ENCODE results near the gene THUMPD1. TPM values are rescaled to one million over a fixed set of nuclear protein-coding genes. Genes with fewer than 3 reads are reported as not detected.

Gene THUMPD1
- total RNA-seq, 1 experiment from 2014 or later, result 33.9 TPM

DNA sequence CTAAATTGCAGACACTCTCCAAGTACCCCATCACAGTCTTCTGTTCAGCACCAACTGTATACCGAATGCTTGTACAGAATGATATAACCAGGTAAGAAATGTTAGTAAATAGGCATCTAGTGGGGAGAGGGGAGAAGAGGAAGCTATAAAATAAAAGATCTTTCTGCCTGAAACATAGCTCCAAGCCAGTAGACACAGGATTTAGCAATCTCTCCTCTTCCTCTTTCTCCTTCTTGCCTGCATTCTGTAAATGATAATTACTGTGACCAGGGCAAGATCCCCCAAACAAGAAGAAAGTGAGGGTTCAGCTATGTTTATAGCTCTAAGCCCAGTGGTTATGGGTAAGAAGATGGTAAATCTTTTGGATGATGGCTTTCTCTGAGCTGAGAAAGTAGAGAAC is 40.1 kb upstream of the THUMPD1 start:
- Histone ChIP-seq H3K4me2 (ENCODE audit: low read length) (no peak overlapping the region), H4K20me1 (ENCODE audit: insufficient read depth) (no peaks in the 10 kb centered on the region), H3K9me2 (ENCODE audit: insufficient read depth) (no peaks in the 10 kb centered on the region), H3K9me3 (ENCODE audit: control insufficient read depth in 1 of 2, insufficient read depth in 1 of 2, low read depth in 1 of 2, low read length in 2 of 2) (no peaks in the 10 kb centered on the region), H3K9ac (ENCODE audit: low read length) (no peak overlapping the region), H3K4me1 (ENCODE audit: control insufficient read depth in 1 of 2, insufficient read depth in 2 of 2, low read length in 2 of 2) (no peaks in the 10 kb centered on the region), H3K79me2 (ENCODE audit: insufficient read depth, low read length) (no peaks in the 10 kb centered on the region), H3K27ac (ENCODE audit: low read depth, low read length) (no peak overlapping the region), H3K4me3 (replicated peaks in 1 of 2; ENCODE audit: low read depth in 1 of 2, low read length in 2 of 2) (no peak overlapping the region), H2AFZ (ENCODE audit: low read depth, low read length, poor library complexity, severe bottlenecking) (no peak overlapping the region), H3K27me3 (ENCODE audit: insufficient read depth, low read length) (no peaks in the 10 kb centered on the region), H3K36me3 (ENCODE audit: control insufficient read depth in 1 of 2, insufficient read depth in 2 of 2, low read length in 2 of 2) (no peaks in the 10 kb centered on the region)
- ChIA-PET CTCF (no interaction called here), RAD21 (ENCODE audit: low non-redundant PET in 1 of 2, low total read pairs in 2 of 2, uncharacterized antibody in 2 of 2, unreplicated experiment in 2 of 2) (no interaction called here), POLR2A (no interaction called here)
- BruUV-seq (replicated peaks), result no TSS peak
- TF ChIP-seq POLR2AphosphoS5 (IDR thresholded peaks at IDR 0.05; ENCODE audit: low read depth, low read length), result no peak
- TF ChIP-seq ZNF274 (IDR thresholded peaks at IDR 0.05; ENCODE audit: low read depth, low read length), result no peak
- no peak for TF ChIP-seq ZFX (IDR thresholded peaks at IDR 0.05)
- no peak for TF ChIP-seq EGR1 (IDR thresholded peaks at IDR 0.05; ENCODE audit: low read depth)
- no peak for DNase-seq (ENCODE audit: low read depth, low spot score)
- ATAC-seq, result no peak
- intact Hi-C loops (cut with micrococcal nuclease), result no loop called here

DNA sequence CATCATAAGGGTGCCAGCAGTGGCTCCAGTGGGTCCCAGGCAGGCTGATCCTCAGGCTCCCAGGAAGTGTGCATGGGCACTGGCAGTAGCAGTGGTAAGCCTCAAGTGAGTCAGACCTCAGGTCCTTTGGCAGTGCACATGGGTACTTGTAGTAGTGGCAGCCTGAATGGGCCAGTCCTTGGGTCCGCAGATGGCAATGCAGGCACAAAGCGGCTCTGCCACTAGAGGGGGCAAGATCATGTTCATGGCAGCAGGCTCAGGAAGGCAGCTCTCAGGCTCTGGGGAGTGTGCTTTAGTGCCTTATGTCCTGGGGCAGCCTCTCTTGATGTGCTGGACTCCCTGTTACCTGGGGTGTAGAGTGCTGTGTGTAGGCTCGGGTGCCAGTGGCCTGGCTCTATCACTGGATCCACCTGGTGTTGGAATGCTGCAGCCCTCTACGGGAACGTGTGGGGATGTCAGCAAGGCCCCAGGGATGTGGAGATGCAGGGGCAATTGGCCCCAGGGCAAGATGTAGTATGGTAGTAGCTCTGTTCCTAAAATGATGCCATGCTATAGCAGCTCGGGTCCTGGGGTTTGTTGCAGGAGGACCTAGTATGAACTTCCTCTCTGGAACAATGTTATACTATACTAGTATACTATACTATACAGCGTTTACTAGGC is 33.2 kb upstream of the THUMPD1 start:
- Histone ChIP-seq H3K9me2 (ENCODE audit: insufficient read depth) (no peaks in the 10 kb centered on the region), H3K9me3 (ENCODE audit: control insufficient read depth in 1 of 2, insufficient read depth in 1 of 2, low read depth in 1 of 2, low read length in 2 of 2) (0 out of 4 replicates have a peak, but pooled peaks cover 0 to 3% of the 10 kb centered on the region in 2 experiments), H3K79me2 (ENCODE audit: insufficient read depth, low read length) (no peaks in the 10 kb centered on the region), H3K9ac (ENCODE audit: low read length) (no peak overlapping the region), H3K4me1 (ENCODE audit: control insufficient read depth in 1 of 2, insufficient read depth in 2 of 2, low read length in 2 of 2) (peaks cover 0 to 5% of the 10 kb centered on the region in 2 experiments; a peak in 1 of 4 replicates), H3K36me3 (ENCODE audit: control insufficient read depth in 1 of 2, insufficient read depth in 2 of 2, low read length in 2 of 2) (no peaks in the 10 kb centered on the region), H3K27ac (ENCODE audit: low read depth, low read length) (no peak overlapping the region), H3K4me3 (replicated peaks in 1 of 2; ENCODE audit: low read depth in 1 of 2, low read length in 2 of 2) (no peak overlapping the region), H4K20me1 (ENCODE audit: insufficient read depth) (no peaks in the 10 kb centered on the region), H3K27me3 (ENCODE audit: insufficient read depth, low read length) (no peaks in the 10 kb centered on the region), H3K4me2 (ENCODE audit: low read length) (no peak overlapping the region), H2AFZ (ENCODE audit: low read depth, low read length, poor library complexity, severe bottlenecking) (no peak overlapping the region)
- intact Hi-C loops (cut with micrococcal nuclease), result no loop called here
- no TSS peak for BruUV-seq (replicated peaks)
- peak; percentile 68 for DNase-seq (ENCODE audit: low read depth, low spot score)
- ChIA-PET POLR2A (no interaction called here), RAD21 (ENCODE audit: low non-redundant PET in 1 of 2, low total read pairs in 2 of 2, uncharacterized antibody in 2 of 2, unreplicated experiment in 2 of 2) (no interaction called here), CTCF (interaction anchor here (0.6 to 3.0 kb wide), 4 partner anchors 8 to 16 kb away, joined by 3 to 14 read pairs (median 4); partner anchors contain the start of gene ACSM3)
- TF ChIP-seq, protein P1, sequence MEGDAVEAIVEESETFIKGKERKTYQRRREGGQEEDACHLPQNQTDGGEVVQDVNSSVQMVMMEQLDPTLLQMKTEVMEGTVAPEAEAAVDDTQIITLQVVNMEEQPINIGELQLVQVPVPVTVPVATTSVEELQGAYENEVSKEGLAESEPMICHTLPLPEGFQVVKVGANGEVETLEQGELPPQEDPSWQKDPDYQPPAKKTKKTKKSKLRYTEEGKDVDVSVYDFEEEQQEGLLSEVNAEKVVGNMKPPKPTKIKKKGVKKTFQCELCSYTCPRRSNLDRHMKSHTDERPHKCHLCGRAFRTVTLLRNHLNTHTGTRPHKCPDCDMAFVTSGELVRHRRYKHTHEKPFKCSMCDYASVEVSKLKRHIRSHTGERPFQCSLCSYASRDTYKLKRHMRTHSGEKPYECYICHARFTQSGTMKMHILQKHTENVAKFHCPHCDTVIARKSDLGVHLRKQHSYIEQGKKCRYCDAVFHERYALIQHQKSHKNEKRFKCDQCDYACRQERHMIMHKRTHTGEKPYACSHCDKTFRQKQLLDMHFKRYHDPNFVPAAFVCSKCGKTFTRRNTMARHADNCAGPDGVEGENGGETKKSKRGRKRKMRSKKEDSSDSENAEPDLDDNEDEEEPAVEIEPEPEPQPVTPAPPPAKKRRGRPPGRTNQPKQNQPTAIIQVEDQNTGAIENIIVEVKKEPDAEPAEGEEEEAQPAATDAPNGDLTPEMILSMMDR (IDR thresholded peaks at IDR 0.05 in 2 of 3, conservative IDR thresholded peaks at IDR 0.05 in 1 of 3; ENCODE audit: borderline replicate concordance in 1 of 3, insufficient read depth in 1 of 3, low read depth in 2 of 3, low read length in 2 of 3), result peak; percentile 57 to 93 (median 89)
- TF ChIP-seq, protein P2, sequence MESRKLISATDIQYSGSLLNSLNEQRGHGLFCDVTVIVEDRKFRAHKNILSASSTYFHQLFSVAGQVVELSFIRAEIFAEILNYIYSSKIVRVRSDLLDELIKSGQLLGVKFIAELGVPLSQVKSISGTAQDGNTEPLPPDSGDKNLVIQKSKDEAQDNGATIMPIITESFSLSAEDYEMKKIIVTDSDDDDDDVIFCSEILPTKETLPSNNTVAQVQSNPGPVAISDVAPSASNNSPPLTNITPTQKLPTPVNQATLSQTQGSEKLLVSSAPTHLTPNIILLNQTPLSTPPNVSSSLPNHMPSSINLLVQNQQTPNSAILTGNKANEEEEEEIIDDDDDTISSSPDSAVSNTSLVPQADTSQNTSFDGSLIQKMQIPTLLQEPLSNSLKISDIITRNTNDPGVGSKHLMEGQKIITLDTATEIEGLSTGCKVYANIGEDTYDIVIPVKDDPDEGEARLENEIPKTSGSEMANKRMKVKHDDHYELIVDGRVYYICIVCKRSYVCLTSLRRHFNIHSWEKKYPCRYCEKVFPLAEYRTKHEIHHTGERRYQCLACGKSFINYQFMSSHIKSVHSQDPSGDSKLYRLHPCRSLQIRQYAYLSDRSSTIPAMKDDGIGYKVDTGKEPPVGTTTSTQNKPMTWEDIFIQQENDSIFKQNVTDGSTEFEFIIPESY (IDR thresholded peaks at IDR 0.05; ENCODE audit: extremely low read depth, insufficient replicate concordance, low read length), result no peak
- TF ChIP-seq EZH2phosphoT487 (IDR thresholded peaks at IDR 0.05; ENCODE audit: borderline replicate concordance) (no peak), SRF (IDR thresholded peaks at IDR 0.05; ENCODE audit: low read depth) (no peak), EZH2 (IDR thresholded peaks at IDR 0.05) (no peak), CBX3 (IDR thresholded peaks at IDR 0.05; ENCODE audit: low read depth) (peak; percentile 69; the same call in 1 of the 2 replicates), JUND (IDR thresholded peaks at IDR 0.05) (no peak), SP1 (IDR thresholded peaks at IDR 0.05; ENCODE audit: low read depth) (no peak), RAD21 (IDR thresholded peaks at IDR 0.05; ENCODE audit: low read depth) (peak; percentile 66), CEBPB (IDR thresholded peaks at IDR 0.05; ENCODE audit: low read depth) (no peak), YY1 (IDR thresholded peaks at IDR 0.05; ENCODE audit: extremely low read depth, insufficient replicate concordance, low read depth, low read length) (peak; percentile 26)
- TF ChIP-seq, protein P3, sequence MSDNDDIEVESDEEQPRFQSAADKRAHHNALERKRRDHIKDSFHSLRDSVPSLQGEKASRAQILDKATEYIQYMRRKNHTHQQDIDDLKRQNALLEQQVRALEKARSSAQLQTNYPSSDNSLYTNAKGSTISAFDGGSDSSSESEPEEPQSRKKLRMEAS (IDR thresholded peaks at IDR 0.05), result no peak; the same call in 1 of the 2 replicates
- peak; percentile 99 for ATAC-seq

All from HCT116 (cell line).